ENCODE results near the gene ATP13A5.

GRCh38 chr3:193342551-193342950, 36.0 kb downstream of the ATP13A5 start:
- no peak for TF ChIP-seq CTCF (IDR thresholded peaks at IDR 0.05)
- no peak for TF ChIP-seq POLR2A (IDR thresholded peaks at IDR 0.05)
- no peak for TF ChIP-seq POLR2AphosphoS5 (IDR thresholded peaks at IDR 0.05)
- TF ChIP-seq EP300 (IDR thresholded peaks at IDR 0.05), result no peak
